GM19035 (cell line): ENCODE results near the gene ANXA2.
"Not testable (repeated sequence)": the region's sequence is repeated elsewhere in the genome, so short reads cannot be mapped to it uniquely, and the experiment has no call there.

ENCODE experiments used
- ATAC-seq: cut with Tn5 transposase; IDR thresholded peaks from one replicate; pipeline ENCODE4 v1.9.1; 2021; ENCODE audit not compliant: unreplicated experiment

Gene ANXA2

DNA sequence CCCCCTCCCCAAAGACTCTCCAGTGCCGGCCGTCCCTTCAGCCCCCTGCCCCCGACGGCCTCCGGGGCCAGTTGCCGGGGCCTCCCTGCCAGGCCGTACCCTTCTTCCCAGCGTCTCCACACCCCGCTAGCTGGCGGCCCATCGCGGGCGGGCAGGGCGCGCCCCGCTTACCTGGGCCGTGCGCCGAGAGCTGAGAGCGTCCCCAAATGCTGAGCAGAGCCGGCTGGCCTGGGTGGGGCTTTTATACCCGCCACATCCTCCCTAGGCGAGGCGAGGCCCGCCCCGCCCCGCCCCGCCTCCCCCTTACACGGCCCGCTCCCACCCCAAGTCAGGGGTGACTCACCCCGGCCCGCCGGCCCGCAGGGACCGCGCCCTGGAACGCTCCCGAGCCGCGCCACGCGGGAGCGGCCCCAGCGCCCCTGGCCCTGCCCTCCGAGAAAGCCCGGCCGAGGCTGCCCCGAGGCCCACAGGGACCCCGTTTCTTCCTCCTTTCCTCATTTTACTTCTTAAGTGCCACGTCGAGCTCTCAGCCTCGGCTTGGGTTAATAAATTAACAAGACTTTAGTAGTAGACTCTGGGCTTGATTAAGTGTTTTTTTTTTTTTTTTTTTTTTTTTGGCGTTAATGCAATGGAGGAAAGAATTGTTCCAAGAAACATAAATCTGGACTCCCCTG is at the start of gene ANXA2:
ANXA2 (minus strand) TSS at position 215 of the 674 bp plus-strand sequence. CDS start 11,911 bp downstream, outside the sequence.
- ATAC-seq: peak; percentile 64

DNA sequence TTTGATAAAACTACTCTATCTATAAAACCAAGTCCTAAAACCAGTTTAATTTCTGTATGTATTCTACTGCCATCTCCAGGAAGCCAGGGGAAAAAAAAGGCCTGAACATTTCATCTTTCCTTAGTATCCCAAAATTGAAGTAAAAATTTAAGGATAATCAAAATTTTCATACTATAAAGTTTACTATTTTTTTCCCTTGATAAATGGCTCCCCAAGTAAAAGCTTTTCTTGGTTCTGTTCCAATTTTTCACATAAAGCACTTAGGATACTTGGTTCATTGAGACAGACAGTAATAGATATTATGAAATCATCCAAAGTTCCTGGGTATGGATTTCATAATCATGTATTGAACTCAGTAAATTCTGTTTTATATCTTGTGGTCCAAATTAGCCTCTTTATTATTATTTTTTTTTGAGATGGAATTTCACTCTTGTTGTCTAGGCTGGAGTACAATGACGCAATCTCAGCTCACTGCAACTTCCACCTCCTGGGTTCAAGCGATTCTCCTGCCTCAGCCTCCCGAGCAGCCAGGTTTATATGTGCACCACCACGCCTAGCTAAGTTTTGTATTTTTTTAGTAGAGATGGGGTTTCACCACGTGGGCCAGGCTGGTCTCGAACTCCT is 46.6 kb upstream of the ANXA2 start:
- no peak for ATAC-seq

DNA sequence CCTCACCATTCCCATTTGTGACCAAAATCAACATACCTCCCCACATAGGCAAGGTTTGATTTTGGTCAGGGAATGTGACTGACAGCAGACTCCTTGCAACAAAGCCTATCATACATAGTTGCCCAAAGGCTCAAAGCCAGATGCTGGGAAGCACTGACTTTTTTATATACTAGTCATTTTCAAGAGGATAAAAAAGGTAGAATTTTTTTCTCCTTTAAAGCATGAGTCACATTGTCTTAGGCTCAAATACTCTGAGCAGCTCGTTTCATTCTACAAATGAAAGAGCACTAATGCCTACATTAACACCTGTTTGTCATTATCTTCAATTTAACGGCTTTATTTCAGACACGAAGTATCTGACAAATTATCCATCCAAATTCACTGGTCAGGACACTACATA is 45.0 kb upstream of the ANXA2 start:
- ATAC-seq: no peak

DNA sequence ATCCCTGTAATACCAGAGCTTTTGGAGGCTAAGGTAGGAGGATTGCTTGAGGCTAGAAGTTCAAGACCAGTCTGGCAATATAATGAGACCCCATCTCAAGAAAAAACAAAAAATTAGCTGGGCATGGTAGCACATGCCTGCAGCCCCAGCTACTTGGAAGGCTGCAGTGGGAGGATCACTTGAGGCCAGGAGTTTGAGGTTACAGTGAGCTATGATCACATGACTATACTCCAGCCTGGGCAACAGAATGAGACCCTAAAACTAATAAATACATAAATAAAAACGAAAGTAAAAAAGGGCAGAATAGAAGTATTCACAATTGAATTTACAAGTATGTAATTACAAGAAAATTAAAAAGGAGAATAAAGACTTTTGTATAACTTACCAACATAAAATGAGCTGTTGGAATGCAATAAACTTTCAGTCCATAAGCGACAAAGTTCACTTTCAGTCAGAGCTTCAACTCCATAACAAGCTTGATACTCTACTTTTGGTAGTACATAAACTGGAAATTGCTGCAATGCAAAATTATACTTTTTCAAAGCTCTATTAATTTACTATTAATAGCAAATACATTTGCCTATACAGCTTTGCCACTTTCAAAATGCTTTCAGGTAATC is 44.4 kb upstream of the ANXA2 start:
- ATAC-seq: no peak

DNA sequence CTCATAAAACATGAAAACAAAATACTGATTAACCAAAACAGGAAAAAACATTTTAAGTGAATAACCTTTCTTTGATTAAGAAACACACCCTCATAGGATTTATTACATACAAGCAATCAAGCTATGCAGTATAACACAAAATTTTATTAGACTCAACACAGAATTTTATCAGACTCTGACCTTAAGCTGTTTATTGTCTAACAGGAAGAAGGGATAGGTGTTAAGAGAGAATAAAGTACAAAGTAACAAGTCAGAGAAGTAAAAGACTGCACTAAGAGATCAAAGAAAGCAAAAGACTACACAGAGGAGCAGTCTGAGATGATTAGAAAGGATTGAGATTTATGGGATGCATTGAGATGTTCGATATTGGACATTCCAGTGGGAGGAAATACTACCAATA is 43.5 kb upstream of the ANXA2 start:
- no peak for ATAC-seq

DNA sequence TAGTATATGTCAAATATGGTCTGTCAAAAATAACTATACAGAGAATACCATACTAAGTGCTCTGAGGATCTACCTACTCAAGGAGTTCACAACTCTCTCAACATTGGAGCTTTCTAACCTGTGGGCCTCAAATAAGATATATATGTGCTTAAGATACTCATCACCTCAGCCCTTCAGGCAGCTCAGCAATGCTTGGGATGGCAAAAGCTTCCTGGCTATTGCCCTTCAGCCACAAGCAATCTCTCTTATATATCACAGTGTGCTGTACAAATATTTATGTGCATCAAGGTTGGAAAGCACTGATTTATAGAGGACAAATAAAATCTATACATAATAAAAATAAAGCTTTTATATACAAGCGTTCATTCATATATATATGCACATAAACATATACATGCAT is 40.9 kb upstream of the ANXA2 start:
- ATAC-seq: no peak

DNA sequence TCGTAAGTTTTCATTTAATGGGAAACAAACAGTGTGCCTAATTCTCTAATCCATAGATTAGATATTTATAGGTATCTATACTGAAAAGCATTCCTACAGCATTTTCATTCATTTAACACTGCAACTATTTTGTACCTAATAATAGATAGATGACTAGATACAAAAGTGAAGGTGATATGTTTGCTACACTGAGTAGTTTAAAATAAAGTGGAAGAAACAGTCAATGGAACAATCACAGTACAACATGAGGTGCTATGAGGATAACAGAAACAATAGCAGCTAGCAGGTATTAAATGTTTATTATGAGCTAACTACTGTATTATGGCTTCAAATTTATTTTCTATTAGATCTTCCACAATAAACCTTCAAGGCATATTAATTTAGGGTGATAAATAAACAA is 31.1 kb upstream of the ANXA2 start:
- ATAC-seq: no peak

DNA sequence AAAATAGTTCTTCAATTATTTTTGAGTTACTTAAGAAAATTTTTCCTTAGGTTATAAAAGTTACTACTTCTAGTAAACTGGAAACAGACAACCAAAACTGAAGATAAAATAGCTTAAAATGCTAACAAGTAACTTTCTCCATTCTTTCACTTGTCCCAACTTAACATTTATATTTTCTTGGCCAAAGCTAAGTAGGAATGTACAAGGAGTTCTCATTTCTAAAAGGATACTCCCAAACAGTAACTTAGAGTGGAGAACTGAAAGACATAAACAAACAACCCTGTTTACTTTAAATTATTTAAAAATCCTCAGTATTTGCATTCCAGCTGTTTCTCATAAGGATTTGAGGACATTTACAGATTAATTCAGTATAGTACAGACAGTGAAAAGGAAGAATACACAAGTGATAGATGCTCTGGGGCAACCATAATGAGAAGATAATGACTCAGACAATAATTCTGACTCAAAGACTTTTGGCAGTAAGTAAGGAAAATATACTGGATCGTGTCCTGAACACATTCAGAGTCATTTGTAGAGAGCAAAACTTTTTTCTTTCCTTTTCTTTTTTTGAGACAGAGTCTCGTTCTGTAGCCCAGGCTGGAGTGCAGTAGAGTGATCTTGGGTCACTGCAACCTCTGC is 29.2 kb upstream of the ANXA2 start:
- no peak for ATAC-seq

DNA sequence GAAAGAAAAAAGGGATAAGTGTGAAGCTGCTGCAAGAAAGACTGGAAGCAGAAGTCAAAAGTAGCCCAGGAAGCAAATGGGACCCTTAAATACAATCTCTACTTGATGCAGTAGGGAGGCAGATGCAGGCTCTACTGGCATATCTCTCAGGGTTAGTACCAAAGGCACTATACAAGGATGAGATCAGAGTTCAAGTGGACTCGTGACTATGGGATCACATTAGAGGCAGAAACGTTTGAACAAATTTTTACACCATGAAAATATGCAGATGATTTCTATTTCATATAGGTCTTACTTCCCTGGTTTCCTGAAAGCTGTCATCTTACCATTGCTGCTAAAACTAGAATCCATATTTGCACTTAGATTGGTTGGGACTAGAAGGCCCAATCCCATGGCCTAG is 27.7 kb upstream of the ANXA2 start:
- ATAC-seq: no peak

DNA sequence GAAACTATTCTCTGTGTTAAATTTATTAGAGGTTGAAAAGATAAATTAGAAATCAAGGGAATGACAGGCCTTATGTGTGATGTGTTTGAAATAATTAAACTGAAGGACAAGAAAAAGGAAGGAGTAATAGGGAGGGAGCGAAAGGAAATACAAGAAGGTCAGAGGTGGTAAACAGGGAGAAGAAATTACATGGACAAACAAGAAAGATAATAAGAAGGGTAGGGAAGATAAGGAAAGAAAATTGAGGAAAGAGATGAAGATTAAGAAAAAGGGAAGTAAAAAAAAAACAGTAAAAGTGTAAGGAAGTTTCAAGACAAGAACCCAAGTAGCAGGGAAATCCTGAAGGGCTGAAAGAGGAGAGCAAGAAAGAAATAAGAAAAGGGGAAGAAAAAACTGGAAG is 26.2 kb upstream of the ANXA2 start:
- ATAC-seq: no peak

DNA sequence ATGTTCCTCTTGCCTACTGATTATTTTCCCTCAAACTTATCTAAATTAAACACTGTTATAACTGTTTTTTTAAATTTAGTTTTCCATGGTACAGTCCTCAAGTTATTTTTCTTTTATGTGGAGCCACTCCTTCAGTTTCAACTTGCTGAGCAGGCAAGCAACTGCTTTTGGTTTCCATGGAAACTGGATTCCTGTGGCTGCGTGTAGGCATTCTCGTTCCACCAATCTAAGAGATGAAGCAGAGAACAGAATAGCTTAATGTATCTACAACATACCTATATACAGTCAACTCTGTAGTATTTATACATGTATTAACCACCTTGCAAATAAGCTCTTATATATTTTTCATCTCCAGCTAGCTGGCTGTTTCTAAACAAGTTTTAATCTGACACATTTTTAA is 25.8 kb upstream of the ANXA2 start:
- no peak for ATAC-seq

DNA sequence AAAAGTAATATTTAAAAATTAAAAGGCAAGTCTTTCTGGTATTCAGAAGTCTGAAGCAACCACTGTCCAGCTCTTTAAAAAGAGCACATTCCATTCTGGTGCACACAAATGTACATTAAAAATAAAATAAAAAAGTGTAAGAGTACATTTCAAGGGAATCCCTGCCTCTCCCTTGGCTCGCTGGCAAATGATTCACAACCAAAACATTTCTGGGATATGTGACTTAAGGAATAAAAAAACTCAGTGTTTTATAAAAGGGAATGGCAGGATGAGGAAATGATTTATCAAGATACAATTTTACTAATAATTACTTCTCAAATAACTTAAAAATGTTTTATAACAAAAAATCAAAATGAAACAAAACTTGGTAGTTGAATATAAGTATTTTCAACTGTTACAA is 23.8 kb upstream of the ANXA2 start:
- no peak for ATAC-seq

DNA sequence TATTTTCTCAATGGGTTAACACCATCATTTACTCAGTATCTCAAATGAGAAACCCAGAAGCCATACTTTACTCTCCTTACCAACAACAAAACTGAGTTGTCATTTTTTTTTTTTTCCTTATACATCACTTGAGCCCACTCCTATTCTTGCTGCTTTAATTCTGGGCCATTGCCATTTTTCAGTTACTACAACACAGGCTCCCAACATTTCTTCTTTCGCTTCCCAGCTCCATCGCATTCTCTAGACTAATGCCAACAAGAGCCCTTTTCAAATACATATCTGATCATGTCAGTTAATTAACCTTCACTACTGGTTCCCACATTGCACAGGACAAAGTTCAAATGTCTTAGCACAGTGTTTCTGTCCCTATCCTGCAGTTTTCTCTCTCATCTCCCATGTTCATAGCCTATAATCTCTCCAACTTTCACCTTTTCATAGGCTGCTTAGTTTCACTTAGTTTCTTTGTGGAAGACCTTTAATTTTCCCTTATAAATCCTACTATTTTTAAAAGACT is 22.5 kb upstream of the ANXA2 start:
- no peak for ATAC-seq

DNA sequence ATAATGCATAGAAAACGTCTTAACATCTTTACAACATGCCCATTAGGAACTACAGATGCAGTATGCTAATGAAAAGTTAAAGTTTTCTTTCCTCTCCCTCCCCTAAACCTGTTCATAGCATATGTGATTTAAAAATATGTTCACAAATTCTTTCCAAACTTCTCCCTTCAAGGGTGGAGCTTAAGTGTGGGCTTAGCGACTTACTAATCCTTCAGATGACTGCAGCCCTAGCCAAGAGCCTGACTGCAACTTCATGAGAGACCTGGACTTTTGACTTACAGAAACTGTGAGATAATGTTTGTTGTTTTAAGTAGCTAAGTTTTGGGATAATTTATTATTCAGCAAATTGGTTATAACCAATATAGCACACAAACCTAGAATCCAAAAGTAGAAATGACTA is 22.0 kb upstream of the ANXA2 start:
- no peak for ATAC-seq

DNA sequence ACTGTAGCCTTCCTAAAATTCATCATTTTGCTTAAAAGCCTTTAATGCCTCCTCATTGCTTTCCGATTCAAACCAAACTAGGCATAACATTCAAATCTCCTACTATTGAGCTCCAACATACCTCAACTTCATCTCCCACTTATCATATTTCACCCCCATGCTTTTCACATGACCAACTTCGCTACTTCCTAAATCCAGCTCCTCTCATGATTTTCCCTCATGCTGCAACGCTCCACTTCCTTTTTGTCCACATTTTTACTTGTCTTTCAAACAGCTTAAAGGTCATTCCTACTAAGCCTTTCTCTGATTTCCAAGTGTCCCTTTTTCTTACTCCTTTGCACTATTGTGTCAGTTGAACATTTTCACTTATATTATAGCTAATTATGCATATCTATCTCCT is 20.3 kb upstream of the ANXA2 start:
- no peak for ATAC-seq

DNA sequence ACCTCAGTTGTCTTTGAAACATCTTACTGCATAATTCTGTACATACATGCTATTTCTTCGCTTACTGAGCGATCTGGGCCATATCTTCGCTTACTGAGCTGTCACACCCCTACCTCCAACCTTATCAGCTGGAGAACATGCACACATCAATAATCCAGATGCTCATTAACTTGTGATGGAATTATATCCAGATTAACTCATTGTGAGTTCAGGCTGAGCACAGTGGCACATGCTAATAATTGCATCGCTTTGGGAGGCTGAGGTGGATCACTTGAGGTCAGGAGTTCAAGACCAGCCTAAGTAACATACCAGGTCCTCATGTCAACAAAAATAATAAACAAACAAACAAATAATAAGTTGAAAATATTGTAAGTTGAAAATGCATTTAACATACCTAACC is 19.3 kb upstream of the ANXA2 start:
- ATAC-seq: no peak

DNA sequence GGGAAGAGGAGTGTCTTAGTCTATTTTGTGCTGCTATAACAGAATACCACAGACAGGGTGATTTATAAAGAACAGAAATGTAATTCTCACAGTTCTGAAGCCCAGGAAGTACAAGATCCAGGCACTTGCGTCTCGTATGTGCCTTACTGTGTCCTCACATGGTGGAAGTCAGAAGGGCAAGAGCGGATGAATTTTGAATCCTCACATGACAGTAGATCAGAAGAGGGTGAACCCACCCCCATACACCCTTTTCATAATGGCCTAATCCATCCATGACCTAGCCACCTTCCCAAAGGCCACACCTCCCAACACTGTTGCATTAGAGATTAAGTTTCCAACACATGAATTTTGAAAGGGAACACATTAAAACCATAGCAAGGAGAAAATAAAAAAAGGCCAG is 18.7 kb upstream of the ANXA2 start:
- ATAC-seq: no peak

DNA sequence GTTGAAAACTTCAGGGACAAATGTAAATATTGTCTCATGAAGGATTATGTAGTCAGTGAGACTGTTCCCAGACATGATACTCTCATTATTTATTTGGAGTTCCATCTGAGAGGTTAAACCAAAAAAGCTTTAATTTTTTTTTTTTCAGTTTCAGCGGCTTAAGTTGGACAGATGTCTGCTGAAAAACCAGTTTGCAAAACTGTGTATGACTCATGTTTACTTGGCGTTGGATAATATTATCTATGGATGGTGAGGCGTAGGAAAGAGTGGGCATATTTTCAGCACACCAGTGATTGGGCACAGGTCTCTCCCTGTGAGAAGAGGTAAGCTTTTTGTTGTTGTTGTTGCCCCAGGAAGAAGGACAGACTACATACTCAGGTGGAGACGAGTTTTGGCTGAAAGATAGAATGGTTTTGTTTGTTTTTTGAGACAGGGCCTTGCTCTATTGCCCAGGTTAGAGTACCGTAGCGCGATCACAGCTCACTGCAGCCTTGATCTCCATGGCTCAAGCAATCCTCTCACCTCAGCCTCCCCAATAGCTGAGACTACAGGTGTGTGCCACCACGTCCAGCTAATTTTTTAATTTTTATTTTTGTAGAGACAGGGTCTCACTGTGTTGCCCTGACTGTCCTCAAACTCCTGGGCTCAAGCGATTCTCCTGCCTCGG is 16.4 kb upstream of the ANXA2 start:
- no peak for ATAC-seq

DNA sequence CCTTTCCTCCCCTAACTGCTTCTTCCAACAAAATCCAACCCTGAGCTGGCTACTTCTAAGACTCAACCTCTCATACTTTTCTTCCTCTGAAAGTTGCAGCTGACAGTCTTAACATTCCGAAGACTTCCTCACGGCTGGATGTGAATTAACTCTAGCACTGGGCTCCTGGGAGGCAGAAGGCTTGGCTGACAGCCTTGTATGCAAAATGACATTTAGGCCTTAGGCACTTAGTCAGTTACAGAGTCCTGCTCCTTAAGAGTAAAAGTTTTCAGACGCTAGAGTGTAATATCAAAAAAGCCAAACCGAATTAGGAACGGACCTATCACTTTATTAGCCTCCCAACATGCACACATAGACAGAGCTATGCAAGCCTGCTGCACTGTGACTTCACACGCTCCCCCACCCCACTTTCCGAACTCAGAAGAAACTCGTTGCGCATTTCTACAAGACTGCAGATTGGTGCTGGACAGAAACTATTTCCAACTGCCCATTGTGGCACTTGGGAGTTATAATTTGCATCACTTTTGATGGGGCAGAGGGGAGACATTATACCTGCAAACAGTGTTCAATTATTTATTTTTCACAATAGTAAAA is 15.5 kb upstream of the ANXA2 start:
- ATAC-seq: no peak

DNA sequence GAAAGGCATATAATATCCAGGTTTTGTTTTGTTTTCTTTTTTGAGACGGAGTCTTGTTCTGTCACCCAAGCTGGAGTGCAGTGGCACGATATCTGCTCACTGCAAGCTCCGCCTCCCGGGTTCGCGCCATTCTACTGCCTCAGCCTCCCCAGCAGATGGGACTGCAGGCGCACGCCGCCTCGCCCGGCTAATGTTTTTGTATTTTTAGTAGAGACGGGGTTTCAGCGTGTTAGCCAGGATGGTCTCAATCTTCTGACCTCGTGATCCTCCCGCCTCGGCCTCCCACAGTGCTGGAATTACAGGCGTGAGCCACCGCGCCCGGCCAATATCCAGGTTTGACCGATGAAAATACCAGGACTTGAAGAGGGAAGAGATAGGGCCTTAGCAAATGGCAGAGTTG is 15.0 kb upstream of the ANXA2 start:
- not testable (repeated sequence) for ATAC-seq
